HK-2 (cell line): ENCODE results near the gene CNTRL.

ENCODE experiments used
- DNase-seq: peaks from one replicate; pipeline ENCODE4 v3.0.0-alpha.2; 2018; ENCODE audit not compliant: unreplicated experiment

The CNTRL gene

GRCh38 chr9:121179930-121180681, 105.4 kb downstream of the CNTRL start:
- DNase-seq = no peak

GRCh38 chr9:121182101-121182836, 107.5 kb downstream of the CNTRL start:
- DNase-seq = no peak

- no peak for DNase-seq
Observed at GRCh38 chr9:121182989-121183388, 108.2 kb downstream of the CNTRL start.

GRCh38 chr9:121183666-121184423, 109.1 kb downstream of the CNTRL start:
- DNase-seq = no peak

GRCh38 chr9:121184463-121184862, 109.7 kb downstream of the CNTRL start:
- no peak for DNase-seq

GRCh38 chr9:121185178-121185745, 110.5 kb downstream of the CNTRL start:
- DNase-seq = no peak

GRCh38 chr9:121185774-121186403, 111.1 kb downstream of the CNTRL start:
- DNase-seq = no peak

GRCh38 chr9:121187636-121188305, 113.0 kb downstream of the CNTRL start:
- no peak for DNase-seq

- DNase-seq = no peak
Observed at GRCh38 chr9:121189006-121189405, 114.3 kb downstream of the CNTRL start.

- DNase-seq = no peak
Observed at GRCh38 chr9:121189660-121190059, 114.9 kb downstream of the CNTRL start.

GRCh38 chr9:121191235-121191634, 116.5 kb downstream of the CNTRL start:
- no peak for DNase-seq

- DNase-seq = no peak
Observed at GRCh38 chr9:121192518-121192917, 117.8 kb downstream of the CNTRL start.

GRCh38 chr9:121192959-121193640, 118.3 kb downstream of the CNTRL start:
- no peak for DNase-seq

GRCh38 chr9:121194730-121195129, 120.0 kb downstream of the CNTRL start:
- DNase-seq = no peak

GRCh38 chr9:121196389-121196788, 121.6 kb downstream of the CNTRL start:
- no peak for DNase-seq

- no peak for DNase-seq
Observed at GRCh38 chr9:121197132-121197531, 122.4 kb downstream of the CNTRL start.

- DNase-seq = no peak
Observed at GRCh38 chr9:121198512-121199042, 123.8 kb downstream of the CNTRL start.

GRCh38 chr9:121199921-121200320, 125.2 kb downstream of the CNTRL start:
- no peak for DNase-seq

GRCh38 chr9:121200356-121200755, 125.6 kb downstream of the CNTRL start:
- DNase-seq = no peak

GRCh38 chr9:121201045-121201737, 126.4 kb downstream of the CNTRL start:
- DNase-seq = peak; percentile 23
